SIG-M5 (cell line): ENCODE measurements around the gene NDUFS8.

ENCODE experiments used
- DNase-seq: peaks from one replicate; lab custom pipeline; 2025; lab: John Stamatoyannopoulos, UW

The NDUFS8 gene

DNA sequence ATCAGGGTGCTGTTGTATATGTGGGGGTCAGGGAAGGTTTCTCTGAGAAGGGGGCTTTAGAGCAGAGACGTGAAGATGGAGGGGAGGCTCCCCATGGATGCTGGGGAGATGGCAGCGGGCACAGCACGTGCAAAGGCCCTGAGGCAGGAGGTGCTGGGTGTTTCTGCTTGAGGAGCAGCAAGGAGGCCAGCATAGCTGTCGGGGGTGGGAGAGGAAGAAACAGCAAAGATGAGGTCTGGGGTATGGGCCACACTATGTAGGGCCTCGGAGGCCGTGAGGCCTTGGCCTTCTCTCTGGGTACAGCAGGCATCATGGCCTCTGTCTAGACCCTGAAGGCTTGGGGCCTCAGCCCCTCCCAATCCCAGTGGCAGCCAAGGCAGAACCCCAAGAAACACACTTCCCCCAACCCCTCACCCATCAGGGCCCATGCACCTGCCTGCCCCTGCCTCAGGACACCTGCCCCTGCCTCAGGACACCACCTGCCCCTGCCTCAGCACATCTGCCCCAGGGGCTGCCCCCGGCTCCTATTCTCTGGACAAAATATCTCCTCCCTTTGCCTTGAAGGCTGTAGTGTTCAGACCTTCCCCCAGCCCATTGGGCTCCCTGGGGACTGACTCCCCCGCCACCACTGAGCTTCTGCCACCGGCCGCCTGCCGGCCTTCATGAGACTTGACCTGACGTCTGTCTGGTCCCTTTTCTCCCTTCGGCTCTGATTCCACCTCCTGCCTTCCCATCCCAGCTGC is 14.1 kb upstream of the NDUFS8 start:
- DNase-seq: no peak

DNA sequence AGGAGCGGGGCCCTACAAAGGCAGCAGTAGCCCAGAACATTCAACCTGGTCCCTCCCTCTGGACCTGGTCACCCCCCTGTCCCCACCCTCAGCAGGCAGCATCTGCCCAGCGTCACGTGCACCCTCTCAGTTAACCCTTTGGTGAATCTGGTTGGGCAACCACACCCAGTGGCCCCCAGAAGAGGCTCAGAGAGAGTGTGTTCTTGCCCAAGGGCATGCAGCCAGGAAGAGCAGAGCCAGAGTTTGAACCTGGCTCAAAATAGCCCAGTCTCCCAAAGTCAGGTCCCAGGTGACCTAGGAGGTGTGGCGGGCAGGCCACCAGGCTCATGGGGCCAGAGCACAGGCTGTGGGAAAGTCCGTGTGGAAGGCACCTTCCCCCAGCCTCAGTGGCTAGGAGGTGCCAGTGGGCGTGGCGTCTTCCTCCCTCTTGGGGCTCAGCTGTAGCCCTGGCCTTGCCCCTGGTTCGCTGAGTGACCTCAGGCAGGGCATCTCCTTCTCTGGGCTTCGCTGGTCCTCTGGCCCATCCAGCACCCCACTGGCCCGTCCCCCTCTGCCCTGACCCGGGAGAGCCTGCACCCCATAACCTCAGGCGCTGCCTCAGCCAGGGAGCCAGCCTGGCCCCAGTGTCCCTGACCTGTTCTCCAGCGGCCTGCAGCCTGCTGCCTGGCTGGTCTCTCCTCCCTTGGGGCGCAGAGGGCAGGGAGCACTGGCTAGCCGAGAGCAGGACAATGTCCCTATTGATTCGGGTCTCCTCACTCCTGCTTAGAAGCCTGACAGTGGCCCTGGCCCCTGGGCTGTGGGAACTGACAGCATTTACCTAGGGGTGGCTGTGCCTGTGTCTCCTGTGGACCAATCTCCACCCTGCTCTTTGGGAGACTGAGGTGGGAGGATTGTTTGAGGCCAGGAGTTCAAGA is 13.3 kb upstream of the NDUFS8 start:
- DNase-seq: no peak

DNA sequence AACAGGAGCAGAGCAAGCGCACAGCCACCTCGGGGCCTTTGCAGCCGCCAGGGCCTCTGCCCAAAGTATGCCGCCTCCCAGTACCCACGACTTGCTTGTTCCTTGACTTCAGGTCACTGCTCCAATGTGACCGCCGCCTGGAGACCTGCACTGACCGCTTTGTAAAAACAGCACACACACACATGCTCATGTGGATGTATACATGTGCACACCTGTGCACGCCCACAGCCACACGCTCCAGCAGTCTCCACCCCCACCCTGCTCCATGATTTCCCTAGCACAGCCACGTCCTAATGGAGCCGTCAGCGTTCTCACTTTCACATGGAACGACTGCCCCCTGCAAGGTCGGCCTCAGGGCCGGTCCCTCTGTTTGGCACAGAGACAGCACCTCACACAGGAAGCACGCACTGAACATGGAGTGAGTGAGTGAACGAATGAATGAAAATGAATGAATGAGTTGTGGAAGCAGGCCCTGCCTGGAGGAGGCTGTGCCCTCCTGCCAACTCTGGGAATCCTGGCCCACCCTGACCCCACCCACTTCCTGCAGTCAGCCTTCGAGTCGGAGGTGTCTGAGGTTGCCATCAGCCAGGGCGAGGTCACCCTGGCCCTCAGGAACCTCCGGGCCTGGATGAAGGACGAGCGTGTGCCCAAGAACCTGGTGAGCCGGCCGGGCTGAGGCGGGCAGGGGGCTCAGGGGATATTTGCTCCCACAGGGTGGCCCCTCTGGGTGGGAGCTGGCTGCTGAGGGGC is 12.3 kb upstream of the NDUFS8 start:
- DNase-seq: no peak

DNA sequence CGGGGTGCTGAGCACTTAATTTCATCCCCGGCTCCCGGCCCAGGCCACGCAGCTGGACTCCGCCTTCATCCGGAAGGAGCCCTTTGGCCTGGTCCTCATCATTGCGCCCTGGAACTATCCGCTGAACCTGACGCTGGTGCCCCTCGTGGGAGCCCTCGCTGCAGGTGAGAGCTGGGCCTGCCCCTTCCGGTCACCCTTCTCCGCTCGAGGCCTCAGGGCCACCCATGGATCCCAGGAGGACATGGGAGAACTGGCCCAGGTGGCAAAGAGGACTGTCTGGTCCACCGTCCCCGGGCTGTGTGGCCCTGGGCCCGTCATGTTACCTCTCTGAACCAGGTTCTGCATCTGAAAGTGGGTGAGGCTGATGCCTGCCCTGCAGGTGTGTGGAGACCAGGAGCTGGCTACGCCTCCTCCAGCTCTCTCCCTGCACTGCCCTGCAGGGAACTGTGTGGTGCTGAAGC is 11.7 kb upstream of the NDUFS8 start:
- no peak for DNase-seq

DNA sequence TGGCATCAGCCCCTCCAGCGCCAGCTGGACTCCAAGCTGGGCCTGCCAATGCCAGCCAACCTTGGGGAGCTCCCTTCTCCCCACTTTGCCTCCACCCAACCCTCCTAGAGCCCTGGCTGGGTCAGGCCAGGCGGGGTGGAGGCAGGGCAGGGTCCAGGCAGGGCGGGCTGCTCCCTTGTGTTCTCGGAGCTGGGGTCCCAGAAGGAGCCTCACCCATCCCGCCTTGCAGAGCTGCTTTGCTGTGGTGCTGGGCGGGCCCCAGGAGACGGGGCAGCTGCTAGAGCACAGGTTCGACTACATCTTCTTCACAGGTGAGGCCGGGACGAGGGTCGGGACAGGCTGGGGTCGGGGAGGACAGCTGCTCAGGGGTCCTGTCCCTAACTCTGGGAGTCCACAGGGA is 11.0 kb upstream of the NDUFS8 start:
- no peak for DNase-seq

DNA sequence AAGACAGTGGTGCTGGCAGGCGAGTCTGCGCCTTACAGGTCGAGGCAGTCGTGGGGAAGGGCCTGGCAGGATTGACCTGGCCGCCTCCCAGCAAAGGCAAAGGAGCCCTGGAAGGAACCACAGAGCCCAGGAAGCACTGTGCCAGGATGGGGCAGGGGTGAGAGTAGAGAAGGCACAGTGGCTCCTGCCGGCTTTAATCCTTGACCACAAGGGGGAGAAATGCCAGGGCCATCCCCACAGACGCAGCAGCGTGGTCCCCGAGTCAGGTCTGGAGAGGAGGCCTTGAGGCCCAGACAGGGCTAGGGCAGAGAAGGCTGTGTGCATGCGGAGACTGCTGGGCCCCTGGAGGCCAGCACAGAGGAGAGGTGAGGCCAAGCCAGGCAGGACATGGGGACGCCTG is 9.9 kb upstream of the NDUFS8 start:
- DNase-seq: no peak

DNA sequence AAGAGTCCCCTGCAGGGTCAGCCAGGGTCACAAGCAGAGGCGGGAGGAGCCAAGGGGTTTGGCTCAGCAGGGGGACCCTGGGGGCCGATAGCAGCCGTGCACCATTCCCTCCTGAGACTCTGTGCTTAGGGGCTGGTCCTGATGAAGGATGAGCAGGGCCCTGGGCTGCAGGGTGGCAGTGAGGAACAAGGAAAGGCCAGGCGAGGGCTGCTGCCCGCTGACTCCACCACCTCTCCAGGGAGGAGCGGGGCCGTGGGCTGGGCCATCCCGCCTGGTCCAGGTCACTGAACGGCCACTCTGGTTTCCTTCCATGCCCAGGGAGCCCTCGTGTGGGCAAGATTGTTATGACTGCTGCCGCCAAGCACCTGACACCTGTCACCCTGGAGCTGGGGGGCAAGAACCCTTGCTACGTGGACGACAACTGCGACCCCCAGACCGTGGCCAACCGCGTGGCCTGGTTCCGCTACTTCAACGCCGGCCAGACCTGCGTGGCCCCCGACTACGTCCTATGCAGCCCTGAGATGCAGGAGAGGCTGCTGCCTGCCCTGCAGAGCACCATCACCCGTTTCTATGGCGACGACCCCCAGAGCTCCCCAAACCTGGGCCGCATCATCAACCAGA is 9.2 kb upstream of the NDUFS8 start:
- no peak for DNase-seq

DNA sequence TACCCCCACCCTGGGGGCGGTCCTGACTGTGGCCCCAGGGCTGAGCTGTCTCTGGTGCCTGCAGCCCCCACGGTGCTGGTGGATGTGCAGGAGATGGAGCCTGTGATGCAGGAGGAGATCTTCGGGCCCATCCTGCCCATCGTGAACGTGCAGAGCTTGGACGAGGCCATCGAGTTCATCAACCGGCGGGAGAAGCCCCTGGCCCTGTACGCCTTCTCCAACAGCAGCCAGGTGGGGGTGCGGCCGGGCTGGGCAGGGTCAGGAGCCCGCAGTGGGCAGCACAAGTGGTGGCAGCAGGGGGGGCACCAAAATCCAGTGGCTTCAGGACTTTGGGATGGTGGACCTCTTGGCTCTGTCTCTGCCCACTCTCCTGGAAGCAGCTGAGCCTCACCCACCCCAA is 8.0 kb upstream of the NDUFS8 start:
- DNase-seq: no peak

DNA sequence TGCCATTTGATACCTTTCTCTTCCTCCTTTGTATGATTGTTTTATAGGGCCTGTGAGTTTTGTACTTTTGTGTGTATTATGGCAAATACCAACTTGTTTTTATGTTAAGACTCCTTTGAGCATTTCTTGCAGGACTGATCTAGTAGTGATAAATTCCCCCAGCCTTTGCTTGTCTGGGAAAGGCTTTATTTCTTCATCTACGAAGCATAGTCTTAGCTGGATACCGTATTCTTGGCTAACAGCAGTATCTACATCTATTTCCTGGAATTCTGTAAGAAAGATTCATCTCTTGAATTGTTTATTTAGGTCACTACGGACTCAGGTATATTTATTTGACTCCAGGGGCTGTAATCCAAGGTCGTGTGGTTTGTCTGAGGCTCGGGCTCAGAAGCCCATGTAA is 6.0 kb upstream of the NDUFS8 start:
- DNase-seq: no peak

DNA sequence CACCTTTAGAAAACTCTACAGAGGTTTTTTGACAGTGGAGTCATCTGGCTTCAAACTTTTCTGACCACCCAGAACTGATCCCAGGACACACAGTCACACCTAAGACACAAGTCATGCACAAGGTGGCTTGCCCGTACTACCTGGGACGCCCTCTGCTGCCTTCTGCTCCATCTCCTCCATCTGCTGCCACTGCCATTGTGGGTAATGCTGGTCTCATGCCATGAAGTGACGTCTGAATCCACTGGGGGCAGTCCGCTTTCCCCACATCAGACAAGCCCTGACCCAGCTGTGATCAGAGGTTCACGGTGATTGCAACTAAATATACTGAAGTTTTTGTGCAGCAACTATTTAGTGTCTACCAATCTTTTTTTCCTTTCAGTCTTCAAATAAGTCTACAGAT is 5.4 kb upstream of the NDUFS8 start:
- DNase-seq: no peak

DNA sequence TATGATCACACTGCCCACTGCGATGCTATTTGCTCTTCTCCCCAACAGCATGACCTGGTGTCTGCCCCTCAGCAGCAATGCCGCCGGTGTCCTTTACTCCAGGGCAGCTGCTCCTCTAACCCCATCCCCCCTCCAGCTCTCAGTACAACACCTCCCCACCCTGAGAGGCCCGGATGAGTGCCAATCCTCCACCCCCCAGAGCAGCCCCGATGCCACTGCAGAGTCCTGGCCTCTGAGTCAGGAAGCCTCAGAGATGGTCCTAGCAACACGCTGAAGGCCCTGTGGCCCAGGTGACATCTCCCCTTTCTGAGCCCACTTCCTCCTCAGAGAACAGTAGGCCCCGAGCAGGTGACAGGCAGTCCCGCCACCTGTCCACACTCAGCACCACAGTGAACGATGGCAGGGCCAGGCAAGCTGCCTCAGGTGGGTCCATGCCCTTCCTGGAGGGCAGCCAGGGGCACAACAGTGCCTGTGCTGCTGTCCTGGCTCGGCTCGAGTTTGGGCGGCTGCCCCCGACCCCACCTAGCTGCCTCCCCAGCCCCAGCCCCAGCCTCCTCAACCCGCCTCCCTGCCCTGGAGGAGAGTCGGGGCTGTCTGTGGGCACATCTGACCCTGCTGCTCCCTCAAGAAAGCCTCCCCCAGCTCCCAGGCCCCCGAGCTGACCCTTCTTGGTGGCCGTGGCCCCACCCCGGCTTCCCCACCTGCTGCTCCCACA is 3.9 kb upstream of the NDUFS8 start:
- DNase-seq: no peak

DNA sequence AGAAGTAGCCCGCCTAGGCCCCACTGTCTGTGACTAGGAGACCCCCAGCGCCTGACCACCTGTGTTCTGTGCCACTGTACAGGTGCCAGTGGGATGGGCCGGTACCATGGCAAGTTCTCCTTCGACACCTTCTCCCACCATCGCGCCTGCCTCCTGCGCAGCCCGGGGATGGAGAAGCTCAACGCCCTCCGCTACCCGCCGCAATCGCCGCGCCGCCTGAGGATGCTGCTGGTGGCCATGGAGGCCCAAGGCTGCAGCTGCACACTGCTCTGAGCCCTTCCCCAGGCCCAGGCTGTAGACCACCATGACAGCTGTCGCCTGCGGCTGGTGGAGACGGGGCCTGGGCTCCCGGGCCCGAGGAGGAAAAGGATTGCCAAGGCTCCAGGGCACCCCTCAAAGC is 2.8 kb upstream of the NDUFS8 start:
- no peak for DNase-seq

DNA sequence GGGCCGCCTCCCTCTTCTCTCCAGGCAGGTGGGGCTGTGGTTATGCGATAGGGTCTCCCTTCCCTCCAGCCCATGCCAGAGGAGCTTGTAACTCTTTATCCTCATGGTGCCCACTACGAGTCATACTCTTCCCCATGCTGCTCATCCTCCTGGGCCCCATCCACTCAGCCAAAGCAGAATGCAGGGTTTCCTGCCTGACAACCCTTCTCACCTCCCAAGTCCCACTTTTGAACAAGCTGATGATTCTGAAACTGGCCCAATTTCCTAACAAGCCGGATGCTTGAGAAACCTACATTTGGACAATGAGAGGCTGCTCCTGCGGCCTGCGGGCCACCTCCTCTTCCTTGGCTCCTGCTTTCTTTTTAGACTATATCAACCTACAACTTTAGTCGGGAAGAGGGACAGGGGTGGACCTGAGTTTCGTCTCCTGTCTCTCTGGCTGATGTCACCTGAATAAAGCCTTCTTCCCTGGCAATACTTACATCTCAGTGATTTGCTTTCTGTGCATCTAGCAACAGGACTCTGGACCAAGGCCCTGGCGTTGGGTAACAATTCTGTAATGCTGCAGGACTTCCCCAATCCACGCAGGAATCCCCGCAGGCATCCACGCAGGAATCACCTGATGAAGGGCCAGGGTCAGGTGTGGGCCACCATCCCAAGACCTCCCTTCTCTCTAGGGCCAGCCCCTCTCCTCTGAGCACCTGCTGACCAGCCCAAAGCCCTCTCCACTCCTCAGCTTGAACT is 1.5 kb upstream of the NDUFS8 start:
- no peak for DNase-seq

DNA sequence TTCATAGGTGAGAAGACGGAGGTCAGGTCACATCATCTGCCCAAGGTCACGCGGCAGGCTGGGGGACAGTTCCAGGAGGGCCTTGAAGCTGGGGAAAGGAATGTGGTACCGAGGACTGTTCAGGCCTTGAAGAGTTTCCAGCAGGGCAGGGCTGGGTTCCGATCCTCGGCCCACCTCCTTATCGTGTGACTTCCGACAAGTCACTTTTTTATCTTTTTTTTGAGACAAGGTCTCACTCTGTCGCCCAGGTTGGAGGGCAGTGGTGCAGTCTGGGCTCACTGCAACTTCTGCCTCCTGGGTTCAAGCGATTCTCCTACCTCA is 623 bp downstream of the NDUFS8 start:
- DNase-seq: no peak

DNA sequence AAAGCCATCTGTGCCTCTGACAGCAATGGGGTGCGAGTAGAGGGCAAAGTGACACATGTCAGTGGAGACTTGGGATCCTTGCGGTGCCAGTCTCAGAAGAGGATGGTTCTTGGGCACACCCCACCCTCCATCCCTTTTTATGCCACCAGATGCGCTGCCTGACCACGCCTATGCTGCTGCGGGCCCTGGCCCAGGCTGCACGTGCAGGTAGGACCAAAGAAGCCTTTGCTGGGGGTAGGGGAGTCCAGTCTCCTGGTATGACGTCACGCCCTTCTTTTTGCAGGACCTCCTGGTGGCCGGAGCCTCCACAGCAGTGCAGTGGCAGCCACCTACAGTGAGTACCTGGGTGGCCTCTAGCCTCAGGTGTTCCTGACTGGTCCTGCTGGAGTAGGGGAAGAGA is 1.5 kb downstream of the NDUFS8 start:
- no peak for DNase-seq

DNA sequence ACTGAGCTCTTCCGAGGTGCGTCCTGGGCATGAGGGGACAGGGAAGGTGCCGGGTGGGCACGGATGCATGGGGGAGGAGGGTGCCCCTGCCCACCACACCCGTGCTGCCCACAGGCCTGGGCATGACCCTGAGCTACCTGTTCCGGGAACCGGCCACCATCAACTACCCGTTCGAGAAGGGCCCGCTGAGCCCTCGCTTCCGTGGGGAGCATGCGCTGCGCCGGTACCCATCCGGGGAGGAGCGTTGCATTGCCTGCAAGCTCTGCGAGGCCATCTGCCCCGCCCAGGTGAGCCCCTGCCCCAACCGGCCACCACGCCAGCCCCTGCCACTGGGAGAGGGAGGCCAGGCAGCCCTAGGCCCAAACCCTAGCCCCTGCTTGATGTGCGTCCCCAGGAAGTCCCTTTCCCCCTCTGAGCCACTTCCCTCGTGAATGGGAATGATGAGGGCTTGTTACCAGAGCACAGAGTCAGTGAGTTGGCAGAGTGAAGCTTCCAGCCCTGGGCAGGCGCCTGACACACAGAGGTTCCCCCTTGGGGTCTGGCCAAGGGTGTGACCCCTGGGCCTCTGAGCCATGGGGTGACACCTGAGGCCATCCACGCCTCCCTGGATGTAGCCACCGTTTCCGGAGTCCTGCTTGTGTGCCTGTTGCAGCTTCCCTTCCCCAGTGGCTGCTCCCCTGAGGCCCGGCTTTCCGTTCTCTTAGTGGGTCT is 2.7 kb downstream of the NDUFS8 start:
- no peak for DNase-seq

DNA sequence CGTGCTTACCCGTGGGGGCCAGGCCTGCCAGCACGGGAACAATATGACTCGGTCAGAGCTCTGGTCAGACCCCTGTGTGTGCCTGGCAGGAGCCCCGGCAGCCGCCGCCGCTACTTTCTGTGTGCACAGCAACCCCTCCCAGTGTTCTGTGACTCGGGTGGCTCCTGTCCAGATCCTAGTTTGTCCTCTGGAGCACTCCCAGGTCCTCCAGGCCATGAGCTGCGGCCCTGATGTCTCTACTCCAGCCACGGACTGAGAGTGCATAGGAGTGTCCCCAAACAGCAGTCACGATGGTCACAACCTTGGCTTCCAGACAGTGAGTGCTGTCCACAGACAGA is 3.2 kb downstream of the NDUFS8 start:
- DNase-seq: no peak

DNA sequence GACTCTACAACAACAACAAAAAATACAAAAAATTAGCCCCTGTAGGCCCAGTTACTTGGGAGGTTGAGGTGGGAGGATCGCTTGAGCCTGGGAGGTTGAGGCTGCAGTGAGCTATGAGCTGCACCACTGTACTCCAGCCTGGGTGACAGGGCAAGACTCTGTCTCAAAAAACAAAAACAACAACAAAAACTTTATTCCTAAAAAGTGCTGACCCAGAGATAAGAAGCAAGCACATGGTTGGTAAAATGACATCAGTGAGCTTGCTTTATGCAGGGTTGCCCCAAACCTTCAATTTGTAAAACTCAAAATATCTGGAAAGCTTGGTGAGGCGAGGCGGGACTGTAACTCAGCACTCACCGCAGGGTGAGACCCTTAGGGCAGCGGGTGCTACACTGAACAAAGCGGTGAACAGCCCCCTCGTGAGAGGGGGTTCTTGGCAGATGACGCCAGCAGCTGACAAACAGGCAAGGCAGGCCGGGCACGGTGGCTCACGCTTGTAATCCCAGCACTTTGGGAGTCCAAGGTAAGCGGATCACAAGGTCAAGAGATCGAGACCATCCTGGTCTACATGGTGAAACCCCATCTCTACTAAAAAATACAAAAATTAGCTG is 4.9 kb downstream of the NDUFS8 start:
- DNase-seq: no peak

DNA sequence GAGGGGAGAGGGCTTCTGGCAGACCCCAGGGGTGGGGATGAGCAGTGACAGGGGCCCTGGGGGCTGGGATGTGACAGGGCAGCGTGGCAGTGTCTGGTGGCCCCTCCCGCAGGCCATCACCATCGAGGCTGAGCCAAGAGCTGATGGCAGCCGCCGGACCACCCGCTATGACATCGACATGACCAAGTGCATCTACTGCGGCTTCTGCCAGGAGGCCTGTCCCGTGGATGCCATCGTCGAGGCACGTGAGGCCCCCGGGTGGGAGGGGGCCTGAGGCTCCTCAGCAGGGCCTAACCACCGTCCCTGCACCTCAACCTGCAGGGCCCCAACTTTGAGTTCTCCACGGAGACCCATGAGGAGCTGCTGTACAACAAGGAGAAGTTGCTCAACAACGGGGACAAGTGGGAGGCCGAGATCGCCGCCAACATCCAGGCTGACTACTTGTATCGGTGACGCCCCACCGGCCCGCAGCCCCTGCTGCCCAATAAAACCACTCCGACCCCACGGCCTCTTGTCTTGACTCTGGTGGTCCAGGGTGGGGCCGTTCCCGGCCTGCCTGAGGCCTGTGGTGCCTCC is 5.7 kb downstream of the NDUFS8 start:
- DNase-seq: no peak
